Adipocyte (in vitro differentiated cells): Measurements from ENCODE around the gene TOGARAM1.
A peak's percentile ranks its signal among the peaks of the same experiment; 100 is the strongest.

Experiments used
- DNase-seq: peaks from one replicate; pipeline ENCODE4 v3.0.0-alpha.2; 2015; ENCODE audit warnings: low read depth
- H3K27me3 ChIP-seq: replicated peaks from 2 replicates; pipeline ENCODE4 v1.7.0; 2013; ENCODE audit warnings: mild to moderate bottlenecking, low read length, moderate library complexity; ENCODE audit not compliant: control insufficient read depth, insufficient read depth
- H3K36me3 ChIP-seq: 2 replicates; pipeline ENCODE4 v1.7.0; 2013; ENCODE audit warnings: low read length, mild to moderate bottlenecking, moderate library complexity; ENCODE audit not compliant: control insufficient read depth, insufficient read depth, severe bottlenecking
- H3K4me1 ChIP-seq: 2 replicates; pipeline ENCODE4 v1.7.0; 2013; ENCODE audit warnings: mild to moderate bottlenecking, low read length, moderate library complexity; ENCODE audit not compliant: control insufficient read depth, insufficient read depth
- H3K4me3 ChIP-seq: 2 replicates; pipeline ENCODE4 v1.7.0; 2013; ENCODE audit warnings: mild to moderate bottlenecking, low read length, moderate library complexity
- H3K9ac ChIP-seq: 2 replicates; pipeline ENCODE4 v1.7.0; 2013; ENCODE audit warnings: mild to moderate bottlenecking, low read length, moderate library complexity
- H3K9me3 ChIP-seq: 2 replicates; pipeline ENCODE4 v1.7.0; 2013; ENCODE audit warnings: mild to moderate bottlenecking, low read length, moderate library complexity; ENCODE audit not compliant: control insufficient read depth

Gene TOGARAM1

DNA sequence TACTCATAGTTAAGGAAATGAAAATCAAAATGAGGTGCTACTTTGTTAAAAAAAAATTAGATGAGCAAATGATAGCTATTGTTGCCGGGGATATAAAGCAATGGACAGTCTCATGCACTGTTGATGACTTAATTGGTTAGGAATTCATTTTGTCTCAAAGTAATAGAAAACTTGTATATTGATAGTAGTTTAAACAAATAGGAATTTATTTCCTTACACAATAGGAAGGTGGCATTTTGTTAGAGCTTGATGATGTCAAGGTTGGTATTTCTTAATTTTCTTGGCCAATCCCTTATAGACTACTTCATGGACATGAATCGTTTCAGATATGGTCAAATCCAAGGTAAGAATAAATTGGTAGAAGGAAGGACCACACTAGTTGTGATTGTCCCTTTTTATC, 129.7 kb downstream of the TOGARAM1 start:
- H3K36me3 ChIP-seq, result peaks cover 25% of the 10 kb centered on the region
- H3K9me3 ChIP-seq, result no peaks in the 10 kb centered on the region
- no peaks in the 10 kb centered on the region for H3K27me3 ChIP-seq
- H3K4me1 ChIP-seq, result peaks cover 37% of the 10 kb centered on the region
- peak; percentile 34 for DNase-seq
- H3K9ac ChIP-seq, result no peak overlapping the region
- H3K4me3 ChIP-seq, result no peak overlapping the region

- DNase-seq, result no peak
- H3K9ac ChIP-seq, result no peak overlapping the region
- H3K27me3 ChIP-seq, result no peaks in the 10 kb centered on the region
- H3K36me3 ChIP-seq, result peaks cover 50% of the 10 kb centered on the region
- no peaks in the 10 kb centered on the region for H3K9me3 ChIP-seq
- no peak overlapping the region for H3K4me3 ChIP-seq
- peaks cover 19% of the 10 kb centered on the region for H3K4me1 ChIP-seq
Measured at GRCh38 chr14:45094275-45094674, 132.3 kb downstream of the TOGARAM1 start.

DNA sequence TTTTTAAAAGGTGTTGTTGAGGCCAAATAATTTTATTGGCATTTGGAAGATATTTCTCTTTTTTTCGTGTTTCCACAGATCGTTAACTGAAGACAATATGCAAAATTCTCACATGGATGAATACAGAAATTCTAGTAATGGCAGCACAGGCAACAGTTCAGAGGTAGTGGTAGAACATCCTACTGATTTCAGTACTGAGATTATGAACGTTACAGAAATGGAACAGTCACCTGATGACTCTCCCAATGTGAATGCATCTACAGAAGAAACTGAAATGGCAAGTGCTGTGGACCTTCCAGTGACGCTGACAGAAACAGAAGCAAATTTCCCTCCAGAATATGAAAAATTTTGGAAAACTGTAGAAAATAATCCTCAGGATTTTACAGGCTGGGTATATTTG, 133.2 kb downstream of the TOGARAM1 start:
- no peak overlapping the region for H3K4me3 ChIP-seq
- no peaks in the 10 kb centered on the region for H3K27me3 ChIP-seq
- H3K9me3 ChIP-seq, result no peaks in the 10 kb centered on the region
- no peak for DNase-seq
- H3K4me1 ChIP-seq, result peaks cover 11% of the 10 kb centered on the region
- H3K9ac ChIP-seq, result no peak overlapping the region
- peaks cover 57% of the 10 kb centered on the region for H3K36me3 ChIP-seq

DNA sequence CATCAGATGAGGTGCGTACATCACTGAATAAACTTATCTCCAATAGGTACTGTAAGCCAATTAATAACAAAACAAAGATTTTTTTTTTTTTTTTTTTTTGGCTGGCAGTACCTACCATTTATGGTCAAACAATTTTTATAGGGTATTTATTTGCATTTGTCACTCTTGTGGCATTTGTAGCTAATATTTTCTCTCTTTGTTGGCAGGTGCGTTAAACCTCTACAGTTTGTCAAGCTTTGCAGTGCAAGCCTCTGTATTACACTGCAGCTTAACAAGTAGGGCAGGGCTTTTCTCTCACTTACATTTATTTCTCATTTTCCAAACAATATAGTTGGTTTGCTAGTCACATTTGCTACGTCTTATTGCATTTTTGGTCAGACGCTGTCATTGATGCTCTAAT, 134.2 kb downstream of the TOGARAM1 start:
- Histone ChIP-seq H3K36me3 (peaks cover 68% of the 10 kb centered on the region), H3K4me1 (peaks cover 6% of the 10 kb centered on the region), H3K27me3 (no peaks in the 10 kb centered on the region), H3K4me3 (no peak overlapping the region), H3K9ac (no peak overlapping the region), H3K9me3 (no peaks in the 10 kb centered on the region)
- no peak for DNase-seq

DNA sequence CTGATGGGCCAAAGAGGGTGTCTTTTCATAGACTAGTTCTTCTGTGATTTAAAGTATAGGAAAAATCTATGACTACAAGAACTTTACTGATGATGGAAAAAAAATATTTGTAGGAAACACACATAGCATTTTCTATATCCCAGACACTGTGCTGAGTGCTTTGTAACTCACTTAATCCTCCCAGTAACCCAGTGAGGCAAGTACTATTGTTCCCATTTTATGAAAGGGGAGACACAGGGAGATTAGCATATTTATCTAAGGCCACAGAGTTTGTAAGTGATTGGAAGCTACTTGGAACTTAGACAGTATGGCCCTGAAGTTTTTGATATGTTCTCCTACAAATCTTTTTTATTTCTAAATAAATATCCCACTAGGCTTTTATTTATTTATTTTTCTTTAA, 141.8 kb downstream of the TOGARAM1 start:
- H3K9ac ChIP-seq, result no peak overlapping the region
- DNase-seq, result no peak
- H3K9me3 ChIP-seq, result no peaks in the 10 kb centered on the region
- H3K27me3 ChIP-seq, result no peaks in the 10 kb centered on the region
- no peak overlapping the region for H3K4me3 ChIP-seq
- H3K36me3 ChIP-seq, result peaks cover 95% of the 10 kb centered on the region
- H3K4me1 ChIP-seq, result no peaks in the 10 kb centered on the region

GRCh38 chr14:45104561-45104960, 142.6 kb downstream of the TOGARAM1 start:
- Histone ChIP-seq H3K9me3 (no peaks in the 10 kb centered on the region), H3K4me3 (no peak overlapping the region), H3K4me1 (no peaks in the 10 kb centered on the region), H3K36me3 (peaks cover 96% of the 10 kb centered on the region), H3K9ac (no peak overlapping the region), H3K27me3 (no peaks in the 10 kb centered on the region)
- no peak for DNase-seq

DNA sequence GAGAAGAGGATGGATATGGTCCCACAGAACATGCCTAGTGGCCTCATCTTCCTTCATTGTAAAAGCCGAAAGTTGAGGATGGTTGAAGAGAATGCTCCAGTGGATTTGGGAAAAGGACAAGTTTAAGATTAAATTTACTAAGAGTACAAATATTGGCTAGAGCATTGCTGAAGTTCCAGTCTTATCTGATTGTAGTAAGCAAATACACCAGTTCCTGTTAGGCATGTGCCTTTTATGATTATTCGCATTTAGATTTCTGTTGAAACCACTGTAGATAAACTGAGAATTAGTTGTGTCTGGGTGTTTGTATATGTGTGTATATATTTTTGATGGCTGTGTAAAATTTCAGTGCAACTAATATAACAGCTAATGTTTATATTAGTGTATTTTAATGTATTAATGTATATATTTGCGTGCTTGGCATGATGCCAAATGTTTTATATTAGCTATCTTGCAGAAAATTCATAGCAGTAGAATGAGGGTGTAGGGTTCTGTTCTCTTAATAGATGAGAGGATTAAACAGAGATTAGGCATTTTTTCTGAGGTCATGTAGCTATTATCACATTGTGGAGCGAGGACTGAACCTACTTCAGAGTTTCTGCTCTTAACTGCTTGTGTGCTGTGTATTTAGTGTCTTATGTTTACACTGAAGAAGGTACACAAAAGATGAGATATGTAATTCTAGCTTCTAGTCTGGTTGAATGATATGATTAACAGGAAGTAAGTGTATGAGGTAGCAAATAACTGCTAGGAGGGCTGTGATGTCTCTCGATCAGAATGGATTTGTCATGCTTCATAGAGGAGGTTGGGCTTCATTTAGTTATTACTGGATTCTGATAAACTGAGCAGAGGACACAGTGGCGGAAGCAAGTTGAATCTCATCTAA, 151.1 kb downstream of the TOGARAM1 start:
- Histone ChIP-seq H3K4me1 (peaks cover 5% of the 10 kb centered on the region), H3K27me3 (no peaks in the 10 kb centered on the region), H3K9ac (no peak overlapping the region), H3K4me3 (no peak overlapping the region), H3K9me3 (no peaks in the 10 kb centered on the region), H3K36me3 (peaks cover 96% of the 10 kb centered on the region)
- DNase-seq, result peak; percentile 17

- DNase-seq, result no peak
- H3K27me3 ChIP-seq, result no peaks in the 10 kb centered on the region
- peaks cover 5% of the 10 kb centered on the region for H3K4me1 ChIP-seq
- H3K4me3 ChIP-seq, result no peak overlapping the region
- no peaks in the 10 kb centered on the region for H3K9me3 ChIP-seq
- H3K36me3 ChIP-seq, result peaks cover 95% of the 10 kb centered on the region
- no peak overlapping the region for H3K9ac ChIP-seq
Measured at GRCh38 chr14:45114327-45114726, 152.3 kb downstream of the TOGARAM1 start.

DNA sequence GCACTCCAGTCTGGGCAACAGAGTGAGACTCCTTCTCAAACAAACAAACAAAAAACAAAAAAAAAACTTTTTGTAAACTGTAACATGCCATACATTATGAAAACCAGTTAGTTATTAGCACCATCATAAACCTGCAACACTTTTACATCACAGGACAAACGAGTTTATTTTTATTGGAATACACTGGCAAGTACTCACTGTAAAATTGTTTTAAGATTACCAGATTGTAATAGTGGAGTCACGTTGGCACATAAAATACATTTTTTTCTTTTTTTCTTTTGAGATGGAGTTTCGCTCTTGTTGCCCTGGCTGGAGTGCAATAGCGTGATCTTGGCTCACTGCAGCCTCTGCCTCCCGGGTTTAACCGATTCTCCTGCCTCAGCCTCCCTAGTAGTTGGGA, 156.6 kb downstream of the TOGARAM1 start:
- H3K36me3 ChIP-seq, result peaks cover 95% of the 10 kb centered on the region
- DNase-seq, result no peak

DNA sequence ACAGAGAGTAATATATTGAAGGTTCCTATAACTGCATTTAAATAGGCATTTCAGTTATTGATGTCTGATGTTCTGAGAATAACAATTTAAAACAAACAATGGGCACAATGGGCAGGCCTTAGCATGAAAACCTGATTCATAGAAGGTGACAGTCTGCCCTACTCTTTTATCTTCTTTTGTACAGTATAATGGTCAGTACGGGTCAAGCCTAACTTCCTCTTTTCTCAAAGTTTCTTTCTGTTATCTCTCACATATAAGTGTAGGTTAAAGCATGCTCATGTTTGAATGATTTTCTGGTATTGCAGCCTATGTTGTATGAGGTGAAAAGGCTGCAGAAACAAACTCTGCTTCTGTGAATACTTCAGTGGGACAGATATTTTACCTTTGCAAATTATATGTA, 158.1 kb downstream of the TOGARAM1 start:
- no peak overlapping the region for H3K4me3 ChIP-seq
- H3K36me3 ChIP-seq, result peaks cover 82% of the 10 kb centered on the region
- no peak for DNase-seq
- H3K9ac ChIP-seq, result no peak overlapping the region
- no peaks in the 10 kb centered on the region for H3K27me3 ChIP-seq
- no peaks in the 10 kb centered on the region for H3K4me1 ChIP-seq
- H3K9me3 ChIP-seq, result no peaks in the 10 kb centered on the region

More for the DNA sequence above, 156.6 kb downstream of the TOGARAM1 start:
- H3K4me1 ChIP-seq, result no peaks in the 10 kb centered on the region
- no peaks in the 10 kb centered on the region for H3K9me3 ChIP-seq
- H3K9ac ChIP-seq, result no peak overlapping the region
- no peaks in the 10 kb centered on the region for H3K27me3 ChIP-seq
- no peak overlapping the region for H3K4me3 ChIP-seq

DNA sequence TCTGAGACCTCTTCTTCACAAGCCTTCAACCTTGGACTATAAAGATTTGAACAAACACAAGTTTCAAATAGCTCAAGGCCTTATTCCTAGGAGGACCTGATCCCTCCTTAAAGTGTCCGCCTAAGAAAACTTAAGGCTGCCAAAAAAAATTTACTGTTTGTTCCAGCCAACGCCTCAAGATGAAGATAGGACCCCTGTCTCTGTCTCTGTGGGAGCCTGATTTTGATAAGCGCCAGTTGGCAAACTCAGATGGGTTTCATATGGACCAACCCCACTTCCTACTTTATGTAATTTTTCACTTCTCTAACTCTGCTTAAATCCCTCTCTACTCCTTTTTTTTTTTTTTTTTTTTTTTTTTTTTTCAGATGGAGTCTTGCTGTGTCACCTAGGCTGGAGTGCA, 161.3 kb downstream of the TOGARAM1 start:
- H3K36me3 ChIP-seq, result peaks cover 69% of the 10 kb centered on the region

More for the DNA sequence above, 161.3 kb downstream of the TOGARAM1 start:
- no peak for DNase-seq
- H3K4me3 ChIP-seq, result no peak overlapping the region
- no peaks in the 10 kb centered on the region for H3K27me3 ChIP-seq
- H3K9me3 ChIP-seq, result no peaks in the 10 kb centered on the region
- no peak overlapping the region for H3K9ac ChIP-seq
- H3K4me1 ChIP-seq, result no peaks in the 10 kb centered on the region
